Measurements from ENCODE around the gene ATG10.
"Not testable (repeated sequence)": the region's sequence is repeated elsewhere in the genome, so short reads cannot be mapped to it uniquely, and the experiment has no call there.

Gene ATG10

DNA sequence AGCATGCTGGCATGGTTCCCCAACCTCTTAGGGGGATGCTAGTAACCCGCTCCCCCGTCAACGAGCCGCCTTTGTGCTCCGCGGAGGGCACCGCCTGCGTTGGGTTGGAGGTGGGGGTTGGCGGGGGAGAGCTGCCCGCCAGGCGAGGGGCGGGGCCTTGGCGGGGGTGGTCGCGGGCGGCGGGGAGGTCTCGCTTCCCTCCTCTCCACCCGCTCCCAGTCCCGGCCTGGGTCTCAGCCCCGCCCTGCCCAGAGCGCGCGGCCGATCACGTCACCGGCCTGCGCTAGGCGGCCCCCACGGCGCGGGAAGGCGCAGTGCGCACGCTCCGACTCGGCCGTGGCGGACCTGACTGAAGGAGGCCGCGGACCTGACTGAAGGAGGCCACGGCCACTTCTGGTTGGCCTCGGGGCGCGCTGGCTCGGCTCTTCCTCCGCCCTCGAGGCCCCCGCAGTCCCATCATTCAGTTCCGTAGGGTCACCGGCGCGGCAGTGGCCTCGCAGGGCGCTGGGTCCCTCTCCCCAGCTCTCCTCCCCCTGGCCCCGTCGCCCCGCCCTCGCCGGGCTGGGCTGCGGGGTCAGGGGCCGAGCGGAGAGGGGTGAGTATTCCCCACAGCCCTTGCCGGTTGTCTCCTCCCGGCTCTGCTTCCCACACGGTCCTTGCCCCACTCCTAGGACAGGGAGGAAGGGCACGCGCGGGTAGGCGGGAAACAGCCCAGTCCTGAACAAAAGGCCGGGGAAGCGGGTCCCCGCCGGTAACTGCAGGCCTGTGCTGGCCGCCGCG lies at the start of gene ATG10:
TSS of gene ATG10 (plus strand) at position 312 of the 780 bp plus-strand sequence. CDS start 15,548 bp downstream, outside the sequence.
- peak; percentile 80 to 83 for DNase-seq (ENCODE audit: low read depth in 2 of 2)

DNA sequence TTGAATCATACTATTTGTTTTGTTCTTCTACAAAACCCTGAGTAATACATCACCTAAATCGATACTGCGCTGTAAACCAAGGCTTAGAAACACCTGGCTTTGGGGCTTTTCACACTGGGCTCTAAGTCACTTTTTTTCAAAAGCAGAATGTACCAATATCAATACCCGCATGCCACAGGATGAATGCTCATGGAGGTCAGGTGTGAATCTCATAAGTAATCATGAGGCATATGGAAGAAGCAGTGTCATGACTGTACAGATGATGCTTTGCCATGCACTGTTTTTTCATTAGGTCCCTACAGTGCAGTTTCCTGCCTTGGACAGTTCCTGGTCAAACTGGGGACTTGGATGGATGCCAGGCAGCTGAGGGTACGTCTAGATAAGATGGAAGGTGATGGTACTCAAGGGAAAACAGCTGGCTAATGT lies 49.0 kb upstream of the ATG10 start:
- no peak for DNase-seq (ENCODE audit: low read depth in 2 of 2)

DNA sequence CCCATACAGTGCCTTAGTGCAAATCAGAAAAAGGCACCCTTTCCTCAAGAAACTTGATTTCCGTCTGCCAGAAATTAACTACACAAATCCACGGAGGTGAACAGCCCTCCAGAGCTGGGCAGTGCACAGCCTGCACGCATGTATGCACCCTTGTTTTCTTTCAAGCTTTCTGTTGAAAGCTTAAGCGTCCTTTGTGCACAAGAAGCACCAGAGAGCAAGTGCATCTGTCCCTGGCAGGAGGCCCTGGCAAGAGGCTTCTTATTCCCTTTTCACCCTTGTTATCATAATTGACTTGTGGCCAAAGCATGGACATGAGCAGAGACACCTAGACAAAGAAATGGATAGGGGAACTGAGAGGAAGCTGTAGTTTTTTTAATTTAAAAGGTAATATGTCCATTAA lies 47.4 kb upstream of the ATG10 start:
- no peak for DNase-seq (ENCODE audit: low read depth in 2 of 2)

DNA sequence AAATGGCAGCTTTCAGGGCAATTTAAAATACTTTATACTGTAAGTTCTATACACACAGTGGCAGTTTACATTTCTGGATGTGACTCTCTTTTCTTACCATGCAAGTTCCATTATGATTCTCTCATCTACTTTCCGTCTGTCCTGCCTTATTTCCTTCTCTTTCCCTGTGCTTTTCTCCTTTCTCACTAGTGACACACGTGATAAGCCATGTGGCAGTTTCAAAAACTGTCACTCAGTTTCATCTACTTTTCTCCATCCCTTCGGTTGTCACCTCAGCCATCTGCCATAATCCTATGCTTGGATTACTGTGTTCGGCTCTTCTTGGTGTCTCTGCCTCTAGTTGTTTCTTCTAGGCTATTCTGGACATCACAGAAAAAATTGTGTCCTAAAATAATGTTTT lies 46.8 kb upstream of the ATG10 start:
- DNase-seq (ENCODE audit: low read depth in 2 of 2) = no peak

DNA sequence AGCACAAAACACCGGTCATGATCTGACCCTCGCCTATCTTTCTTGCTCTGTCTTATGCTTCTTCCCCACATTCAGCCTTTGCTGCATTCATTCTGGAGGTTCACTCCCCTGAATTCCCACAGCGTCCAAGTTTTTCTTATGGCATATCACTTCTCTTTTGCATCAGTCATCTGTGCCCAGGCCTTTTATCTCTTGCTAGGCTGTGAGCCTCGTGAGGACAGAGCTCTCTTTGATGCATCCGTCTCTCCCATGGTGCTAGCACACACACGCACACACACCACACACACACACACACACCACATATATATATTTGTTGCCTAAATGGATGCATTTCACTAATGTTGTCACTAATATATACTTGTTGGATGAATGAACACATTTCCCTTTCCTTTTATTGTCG lies 45.8 kb upstream of the ATG10 start:
- no peak for DNase-seq (ENCODE audit: low read depth in 2 of 2)

DNA sequence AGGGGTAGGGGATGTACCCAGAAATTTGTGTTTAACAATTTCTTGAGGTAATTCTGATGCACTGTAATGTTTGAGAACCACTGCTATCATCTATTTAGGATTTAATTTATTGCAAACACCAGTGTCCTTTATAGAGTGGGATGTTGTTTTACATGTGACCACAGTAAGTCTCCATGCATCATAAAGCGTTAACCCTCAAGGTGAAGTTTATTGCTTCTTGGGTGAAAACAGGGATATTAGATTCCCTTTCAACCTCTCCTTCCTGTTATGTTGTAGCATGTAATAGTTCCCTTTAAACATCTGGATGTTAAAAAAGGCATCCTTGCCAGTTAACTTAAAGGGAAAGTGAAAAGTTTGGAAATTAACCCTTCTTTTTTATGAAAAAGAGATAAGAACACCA lies 35.8 kb upstream of the ATG10 start:
- no peak for DNase-seq (ENCODE audit: low read depth in 2 of 2)

DNA sequence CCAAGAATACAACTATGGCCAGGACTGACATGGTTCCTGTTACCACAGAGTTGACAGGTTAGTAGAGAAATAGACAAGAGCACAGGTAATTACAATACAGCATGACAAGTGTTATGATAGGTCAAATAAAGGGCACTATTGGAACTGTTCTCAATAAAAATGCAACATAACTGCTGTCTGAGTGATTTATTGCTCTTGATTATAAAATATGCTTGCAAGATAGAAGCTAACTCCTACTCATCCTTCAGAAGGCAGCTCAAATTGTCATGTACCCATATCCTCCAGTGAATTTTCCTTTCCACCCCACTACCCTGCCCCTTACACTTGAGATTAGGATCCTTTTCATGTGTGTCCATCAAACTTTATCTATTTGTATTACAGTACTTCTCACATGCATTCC lies 35.1 kb upstream of the ATG10 start:
- DNase-seq (ENCODE audit: low read depth in 2 of 2) = no peak

DNA sequence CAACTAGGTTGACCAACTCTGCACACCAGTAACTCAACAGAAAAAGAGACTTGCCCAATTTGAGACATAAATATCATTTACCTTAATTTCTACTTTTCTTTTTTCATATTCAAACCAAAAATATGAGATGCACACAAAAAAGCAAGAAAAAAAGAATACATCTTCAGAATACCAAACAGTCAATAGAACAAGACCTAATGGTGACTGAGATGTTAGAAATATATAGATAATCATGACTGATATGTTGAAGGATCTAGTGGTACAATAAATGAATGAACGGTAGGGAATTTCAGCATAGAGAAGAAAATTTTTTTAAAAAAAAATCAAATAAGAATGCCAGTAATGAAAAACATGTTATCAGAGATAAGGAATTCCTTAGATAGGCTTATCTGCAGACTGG lies 29.1 kb upstream of the ATG10 start:
- DNase-seq (ENCODE audit: low read depth in 2 of 2) = no peak

DNA sequence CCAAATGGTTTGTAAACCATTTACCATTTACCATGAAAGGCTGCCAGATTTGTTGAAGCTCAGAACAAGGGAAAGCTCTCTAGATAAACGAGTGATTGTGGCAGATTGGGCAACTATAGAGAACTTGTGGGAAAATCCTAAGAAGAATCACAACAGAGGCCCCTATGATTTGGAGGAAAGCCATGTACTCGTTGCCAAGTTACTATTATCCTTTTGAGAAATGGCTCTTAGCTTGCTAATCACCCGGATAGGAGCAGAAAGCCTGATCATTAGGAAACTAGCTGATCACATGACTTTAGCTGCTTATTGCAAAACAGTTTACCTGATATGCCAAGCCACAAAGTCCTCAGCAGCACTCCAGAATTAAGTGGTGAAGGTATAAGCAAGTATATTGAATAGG lies 23.5 kb upstream of the ATG10 start:
- no peak for DNase-seq (ENCODE audit: low read depth in 2 of 2)

DNA sequence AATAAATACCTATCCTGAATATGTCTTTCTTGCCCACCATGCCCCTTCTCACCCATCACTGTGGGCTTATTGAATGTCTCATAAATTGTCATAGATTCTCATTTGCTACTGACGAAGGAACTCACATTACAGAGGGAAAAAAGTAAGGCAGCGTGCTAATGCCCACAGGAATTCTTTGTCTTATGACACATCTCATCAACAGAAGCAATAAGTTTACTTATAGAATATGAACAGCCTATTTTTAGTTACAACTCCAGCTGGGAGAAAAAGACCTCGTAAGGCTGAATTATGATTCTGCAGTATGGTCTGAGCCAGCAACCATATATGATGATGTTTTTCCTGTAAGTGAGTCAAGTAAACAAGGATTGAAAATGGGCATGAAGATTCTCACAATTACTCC lies 22.4 kb upstream of the ATG10 start:
- peak; percentile 15 to 16 for DNase-seq (ENCODE audit: low read depth in 2 of 2)

DNA sequence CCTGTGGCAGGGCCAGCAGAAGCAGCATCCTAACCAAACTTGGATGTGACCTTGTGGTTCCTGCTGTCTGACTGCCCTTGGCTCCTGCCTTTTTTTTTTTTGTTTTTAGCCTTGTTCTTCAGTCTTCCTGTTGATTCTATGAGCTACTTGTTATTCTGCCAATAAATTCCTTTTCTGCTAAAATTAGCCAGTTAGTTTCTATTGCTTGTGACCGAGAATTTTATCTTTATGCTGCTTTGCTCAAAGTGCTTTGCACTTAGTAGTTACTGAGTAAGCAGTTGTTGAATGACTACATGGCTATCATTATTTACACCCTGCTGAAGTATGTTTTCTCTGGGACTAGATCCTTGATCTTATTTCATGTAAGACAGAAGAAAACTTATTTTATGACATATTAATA lies 20.8 kb upstream of the ATG10 start:
- DNase-seq (ENCODE audit: low read depth in 2 of 2) = no peak

DNA sequence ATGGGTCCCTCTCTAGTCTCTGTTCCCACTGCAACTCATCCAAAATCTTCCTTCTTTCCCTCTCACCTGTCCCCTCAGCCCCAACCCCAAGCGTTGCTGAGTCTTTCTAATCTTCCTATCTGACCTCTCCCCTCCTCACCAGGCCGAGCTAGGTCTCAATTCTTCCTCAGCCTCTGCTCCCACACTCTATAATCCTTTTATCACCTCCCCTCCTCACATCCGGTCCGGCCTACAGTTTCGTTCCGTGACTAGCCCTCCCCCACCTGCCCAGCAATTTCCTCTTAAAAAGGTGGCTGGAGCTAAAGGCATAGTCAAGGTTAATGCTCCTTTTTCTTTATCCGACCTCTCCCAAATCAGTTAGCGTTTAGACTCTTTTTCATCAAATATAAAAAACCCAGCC lies 17.0 kb upstream of the ATG10 start:
- not testable (repeated sequence) for DNase-seq (ENCODE audit: low read depth in 2 of 2)

DNA sequence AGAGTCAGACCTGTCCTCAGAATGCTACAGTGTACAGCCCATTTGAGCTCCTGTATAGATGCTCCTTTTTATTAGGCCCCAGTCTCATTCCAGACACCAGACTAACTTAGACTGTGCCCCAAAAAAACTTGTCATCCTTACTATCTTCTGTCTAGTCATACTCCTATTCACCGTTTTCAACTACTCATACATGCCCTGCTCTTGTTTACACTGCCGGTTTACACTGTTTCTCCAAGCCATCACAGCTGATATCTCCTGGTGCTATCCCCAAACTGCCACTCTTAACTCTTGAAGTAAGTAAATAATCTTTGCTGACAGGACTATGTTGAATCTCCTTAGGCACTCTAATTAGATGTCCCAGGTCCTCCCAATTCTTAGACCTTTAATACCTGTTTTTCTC lies 13.7 kb upstream of the ATG10 start:
- not testable (repeated sequence) for DNase-seq (ENCODE audit: low read depth in 2 of 2)

DNA sequence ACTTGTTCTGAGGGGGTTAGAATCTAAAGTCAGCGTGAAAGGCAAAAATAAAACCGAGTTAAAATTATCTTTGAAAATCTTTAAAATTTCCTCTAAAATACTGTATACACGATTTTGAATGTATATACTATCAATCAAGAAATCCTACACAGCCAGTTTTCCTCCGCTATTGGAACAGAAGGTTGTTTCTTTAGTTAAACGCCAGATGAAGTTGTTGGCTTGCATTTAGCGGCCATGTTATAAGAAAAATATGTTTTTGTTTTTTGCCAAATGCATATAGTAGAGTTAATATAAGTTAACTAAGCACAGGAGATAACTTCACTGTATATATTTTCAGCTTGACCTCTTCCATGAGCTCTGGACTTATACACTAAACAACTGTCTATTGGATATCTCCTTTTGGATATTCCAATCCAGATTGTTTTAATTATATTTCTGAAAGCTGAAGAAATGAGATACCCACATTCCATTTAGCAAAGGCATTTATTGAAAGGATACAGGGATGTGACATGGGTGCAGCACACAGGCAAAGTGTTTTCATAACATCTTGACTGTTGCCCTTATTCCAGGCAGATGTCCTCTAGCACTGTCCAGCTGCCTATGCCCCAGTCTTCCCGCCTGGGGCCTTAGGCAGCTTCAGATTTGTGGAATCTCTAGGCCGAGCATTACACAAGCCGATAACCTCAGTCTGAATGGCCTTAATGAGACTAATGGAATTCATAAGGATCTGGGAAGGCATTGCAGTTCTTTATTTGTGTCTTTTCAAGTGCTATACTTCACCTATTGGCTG lies 10.0 kb upstream of the ATG10 start:
- no peak for DNase-seq (ENCODE audit: low read depth in 2 of 2)

DNA sequence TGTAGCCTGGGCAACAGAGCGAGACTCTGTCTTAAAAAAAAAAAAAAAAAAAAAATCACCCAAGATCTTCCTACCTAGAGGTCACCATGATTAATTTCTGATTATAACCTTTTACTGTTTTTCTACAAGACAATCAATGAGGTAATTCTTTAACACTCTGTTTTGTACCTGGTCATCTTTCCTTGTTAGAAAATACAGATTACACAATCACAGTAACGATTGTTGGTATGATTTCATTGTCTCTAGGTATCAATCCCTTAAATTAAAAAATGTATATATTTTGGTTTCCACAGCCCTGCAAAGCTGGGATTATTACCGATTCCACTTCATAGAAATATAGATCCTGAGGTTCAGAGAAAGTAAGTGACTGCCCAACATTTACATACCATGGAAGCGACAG lies 8.3 kb upstream of the ATG10 start:
- no peak for DNase-seq (ENCODE audit: low read depth in 2 of 2)

DNA sequence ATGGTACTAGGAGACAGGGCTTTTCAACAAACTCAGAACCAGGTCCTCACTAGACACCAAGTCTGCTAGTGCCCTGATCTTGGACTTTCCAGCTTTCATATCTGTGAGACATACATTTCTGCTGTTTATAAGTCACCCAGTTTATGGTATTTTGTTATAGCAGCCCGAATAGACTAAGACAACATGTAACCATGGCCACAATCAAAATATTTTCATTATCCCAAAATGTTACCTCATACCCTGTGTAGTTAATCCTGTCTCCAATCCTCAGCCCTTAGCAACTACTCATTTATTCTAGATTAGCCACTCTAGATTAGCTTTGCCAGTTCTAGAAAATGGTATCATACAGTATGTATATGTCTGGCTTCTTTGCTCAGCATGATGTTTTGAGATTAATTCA lies 6.3 kb upstream of the ATG10 start:
- no peak for DNase-seq (ENCODE audit: low read depth in 2 of 2)

DNA sequence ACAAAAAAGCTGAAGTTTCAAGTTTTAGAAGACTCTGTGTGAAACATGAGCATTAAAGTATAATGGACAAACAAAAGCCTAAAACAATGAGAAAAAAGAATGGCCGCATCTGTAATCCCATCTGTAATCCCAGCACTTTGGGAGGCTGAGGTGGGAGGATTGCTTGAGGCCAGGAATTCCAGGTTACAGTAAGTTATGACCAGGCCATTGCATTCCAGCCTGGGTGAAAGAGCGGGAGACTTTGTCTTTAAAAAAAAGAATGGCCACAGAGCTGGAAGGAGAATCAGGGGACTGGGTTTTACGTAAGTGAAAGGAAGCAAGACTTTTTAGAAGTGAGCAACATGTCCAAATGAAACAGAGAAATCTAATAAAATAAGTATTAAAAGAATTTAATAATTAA lies 2.6 kb upstream of the ATG10 start:
- DNase-seq (ENCODE audit: low read depth in 2 of 2) = no peak

DNA sequence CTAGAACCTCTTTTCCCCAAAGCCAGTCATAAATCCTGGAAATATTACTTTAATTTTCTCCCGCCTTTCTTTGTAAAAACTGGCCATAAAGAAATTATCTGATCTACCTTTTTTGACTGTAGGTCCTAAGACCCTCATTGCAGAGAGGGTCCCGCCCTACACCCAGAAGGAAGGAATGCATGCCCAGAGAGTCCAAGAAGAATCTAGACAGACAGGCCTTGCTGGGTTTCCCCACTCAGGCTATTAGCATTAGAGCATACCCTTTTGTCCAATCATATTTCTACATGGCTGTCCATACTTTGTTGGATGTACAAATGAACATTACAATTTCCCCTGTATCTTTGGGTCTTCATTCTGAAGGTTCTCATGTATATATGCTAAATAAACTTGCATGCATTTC lies 1.9 kb upstream of the ATG10 start:
- no peak for DNase-seq (ENCODE audit: low read depth in 2 of 2)

DNA sequence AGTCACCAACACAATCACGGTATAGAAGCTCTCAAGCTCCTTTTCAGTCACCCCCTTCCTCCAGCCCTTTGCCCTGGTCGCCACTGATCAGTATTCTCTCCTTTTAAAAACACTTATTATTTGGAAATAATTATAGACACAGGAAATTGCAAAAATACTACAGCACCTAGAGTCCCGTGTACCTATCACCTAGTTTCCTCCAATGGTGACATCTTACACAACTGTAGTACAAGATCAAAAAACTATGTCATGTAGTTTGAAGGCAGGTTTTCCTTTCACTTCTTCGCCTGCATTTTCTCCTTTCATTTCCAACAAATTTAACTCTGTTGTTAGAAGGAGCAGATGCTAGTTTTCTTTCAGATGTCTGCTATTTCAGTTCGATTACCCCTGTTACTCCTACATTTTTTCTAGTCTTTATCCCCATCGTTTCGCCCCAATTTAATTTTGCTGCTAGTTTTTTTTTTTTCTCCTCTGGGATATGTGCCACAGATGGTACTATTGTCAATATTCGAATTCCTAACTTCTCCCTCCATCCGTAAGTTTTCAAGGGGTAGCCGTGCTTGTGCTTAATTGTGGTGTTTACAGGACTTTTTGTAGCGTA lies 612 bp upstream of the ATG10 start:
- no peak for DNase-seq (ENCODE audit: low read depth in 2 of 2)

DNA sequence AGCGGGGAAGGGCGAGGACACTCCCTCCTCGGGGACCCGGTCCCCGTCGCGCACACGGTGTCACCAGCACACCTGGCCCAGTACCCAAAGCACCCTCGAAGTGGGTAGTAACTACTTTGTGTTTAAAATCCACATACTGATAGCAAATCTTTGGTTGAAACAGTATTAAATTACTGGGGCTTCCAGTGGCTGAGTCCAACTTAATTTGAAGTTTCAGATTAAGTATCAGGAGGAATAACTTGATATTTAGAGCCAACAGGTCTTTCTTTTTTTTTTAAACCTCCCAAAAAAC lies 615 bp downstream of the ATG10 start:
- no peak for DNase-seq (ENCODE audit: low read depth in 2 of 2)

DNA sequence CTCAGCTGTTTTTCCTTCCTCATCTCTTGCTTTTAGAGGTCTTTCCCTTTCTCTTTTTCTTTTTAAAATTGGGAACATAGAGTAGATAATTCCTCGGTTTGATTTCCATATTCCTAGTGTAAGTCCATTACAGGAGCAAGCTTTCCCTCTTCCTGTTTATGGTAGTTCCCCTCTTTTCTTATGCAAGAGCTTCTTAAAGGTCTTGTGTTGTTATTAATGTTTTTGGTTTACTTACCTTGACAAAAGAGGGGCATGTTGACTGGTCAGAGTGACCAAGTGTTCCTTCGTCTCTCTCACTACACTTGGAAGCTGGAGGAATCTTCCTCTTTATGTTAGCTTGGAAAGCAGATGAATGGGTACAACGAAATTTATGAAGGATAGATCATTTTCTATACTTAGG lies 8.3 kb downstream of the ATG10 start:
- no peak for DNase-seq (ENCODE audit: low read depth in 2 of 2)

DNA sequence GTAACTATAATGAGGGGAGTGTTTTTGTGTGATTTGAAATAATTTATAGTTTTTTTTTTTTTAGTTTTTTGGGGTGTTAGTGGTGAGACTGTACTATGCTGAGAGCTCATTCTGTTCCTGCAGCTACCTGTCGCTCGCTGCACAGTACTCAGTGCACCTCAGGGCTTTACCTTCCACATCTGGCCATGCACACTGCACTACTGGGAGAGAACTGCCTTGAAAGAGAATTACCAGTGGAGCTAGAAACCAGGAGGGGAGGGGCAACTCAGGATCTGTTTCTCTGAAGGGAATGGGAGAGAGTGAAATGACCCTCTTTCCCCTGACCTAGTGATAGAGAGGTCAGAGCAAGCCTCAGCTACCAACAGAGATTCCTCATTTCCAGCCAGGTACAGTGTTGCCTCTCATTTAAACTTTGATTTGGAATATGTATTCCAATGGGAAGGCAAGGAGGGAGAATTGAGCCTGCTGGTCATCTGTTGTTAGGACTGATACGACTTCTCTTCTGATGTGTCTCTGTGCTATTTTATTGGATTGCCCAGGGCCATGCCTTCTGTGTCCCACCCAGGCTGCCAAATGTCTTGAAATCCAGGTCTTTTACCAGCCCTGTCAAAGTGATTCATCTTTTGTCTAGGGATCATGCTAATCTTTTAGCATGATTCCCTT lies 8.9 kb downstream of the ATG10 start:
- DNase-seq (ENCODE audit: low read depth in 2 of 2) = no peak

Data from fibroblast of skin of left biceps (primary cell).